Measurements from ENCODE around the gene TMEM203.
A peak's percentile ranks its signal among the peaks of the same experiment; 100 is the strongest.

Gene TMEM203

DNA sequence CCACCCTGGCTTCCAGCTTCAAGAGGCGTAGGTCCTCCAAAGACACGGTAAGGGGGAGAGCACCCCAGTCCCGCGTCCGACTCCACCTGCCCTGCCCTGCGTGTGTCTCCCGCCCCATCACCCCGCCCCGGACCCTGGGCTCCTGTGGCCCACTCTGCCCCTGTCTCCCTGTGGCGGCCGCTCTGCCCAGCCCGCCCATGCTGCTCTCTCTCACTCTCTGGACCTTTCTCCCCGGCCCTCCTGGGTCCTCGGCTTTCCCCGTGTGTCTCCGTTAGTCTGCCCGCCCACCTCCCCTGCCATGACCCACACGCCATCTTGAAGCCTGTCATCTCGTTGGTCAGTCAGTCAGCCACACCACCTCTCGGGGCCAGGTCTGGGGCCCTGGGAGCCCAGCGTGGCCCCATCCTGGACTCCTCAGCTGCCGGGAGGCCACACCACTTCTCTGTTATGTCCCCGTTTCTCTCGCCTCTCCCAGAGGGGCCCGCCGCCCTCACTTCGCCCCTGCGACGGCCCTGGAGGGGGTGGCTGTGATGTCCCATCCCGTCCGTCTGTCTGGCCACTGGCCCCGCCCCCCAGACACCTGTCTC lies 40.1 kb downstream of the TMEM203 start:
- DNase-seq (ENCODE audit: low spot score), result no peak

DNA sequence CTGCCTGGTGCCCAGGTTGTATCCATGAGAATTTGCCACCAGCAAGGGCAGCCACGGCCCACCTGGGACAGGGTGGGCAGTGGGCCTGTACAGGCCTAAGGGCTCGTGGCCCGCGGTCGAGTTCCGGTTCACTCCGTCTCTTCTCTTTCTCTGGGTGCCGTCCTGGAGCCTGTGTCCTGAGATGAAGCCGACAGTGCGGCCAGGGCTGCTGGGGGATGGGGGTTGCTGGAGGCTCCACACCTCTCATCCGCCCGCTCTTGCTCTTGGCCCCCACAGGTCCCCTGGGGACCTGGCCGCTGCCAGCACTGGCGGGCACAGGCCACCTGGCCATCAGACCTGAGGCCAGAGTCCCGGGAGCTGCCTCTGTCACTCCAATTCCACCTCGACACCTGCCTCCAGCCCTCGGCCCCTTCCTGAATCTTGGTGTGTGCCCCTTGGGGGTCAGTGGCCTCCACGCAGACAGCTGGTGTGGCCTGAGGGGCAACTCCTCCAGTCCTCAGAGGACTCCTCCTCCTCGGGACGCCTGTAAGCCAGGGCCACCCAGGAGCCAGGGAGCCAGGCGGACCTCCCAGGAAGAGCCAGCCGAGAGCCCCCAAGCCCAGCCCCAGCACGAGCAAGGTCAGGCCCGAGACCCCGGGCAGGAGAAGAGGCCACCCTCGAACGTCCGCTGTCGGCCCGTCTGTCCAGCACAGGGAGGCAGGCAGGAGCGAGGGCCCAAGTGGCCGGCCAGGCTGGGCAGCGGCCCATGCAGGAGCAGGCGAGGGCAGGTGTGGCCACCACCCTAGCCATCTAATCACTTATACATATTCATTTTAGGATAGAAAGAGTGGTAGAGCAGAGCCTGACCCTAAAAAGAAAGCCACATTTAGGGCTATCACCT lies 40.8 kb downstream of the TMEM203 start:
- no peak for DNase-seq (ENCODE audit: low spot score)

DNA sequence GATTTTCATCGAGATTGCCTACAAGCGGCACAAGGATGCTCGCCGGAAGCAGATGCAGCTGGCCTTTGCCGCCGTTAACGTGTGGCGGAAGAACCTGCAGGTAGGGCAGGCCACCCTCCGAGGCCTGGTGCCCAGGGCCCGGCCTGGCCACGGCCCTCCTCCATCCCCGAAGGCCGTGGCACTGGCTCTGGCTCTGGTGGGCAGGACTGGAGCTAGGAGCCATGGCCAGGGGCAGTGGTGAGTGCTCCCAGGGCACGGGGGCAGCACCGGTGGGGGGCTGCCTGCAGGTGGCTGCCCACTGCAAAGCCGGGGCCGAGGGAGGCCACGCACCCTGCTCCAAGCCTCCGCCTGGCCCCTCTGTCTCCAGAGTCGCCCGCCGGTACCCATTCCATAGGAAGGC lies 41.6 kb downstream of the TMEM203 start:
- DNase-seq (ENCODE audit: low spot score), result no peak

- no peak for DNase-seq (ENCODE audit: low spot score)
These were observed 42.1 kb downstream of the TMEM203 start for GRCh38 chr9:137163365-137163715.

- no peak for DNase-seq (ENCODE audit: low spot score)
These were observed 42.7 kb downstream of the TMEM203 start for GRCh38 chr9:137162505-137163364.

DNA sequence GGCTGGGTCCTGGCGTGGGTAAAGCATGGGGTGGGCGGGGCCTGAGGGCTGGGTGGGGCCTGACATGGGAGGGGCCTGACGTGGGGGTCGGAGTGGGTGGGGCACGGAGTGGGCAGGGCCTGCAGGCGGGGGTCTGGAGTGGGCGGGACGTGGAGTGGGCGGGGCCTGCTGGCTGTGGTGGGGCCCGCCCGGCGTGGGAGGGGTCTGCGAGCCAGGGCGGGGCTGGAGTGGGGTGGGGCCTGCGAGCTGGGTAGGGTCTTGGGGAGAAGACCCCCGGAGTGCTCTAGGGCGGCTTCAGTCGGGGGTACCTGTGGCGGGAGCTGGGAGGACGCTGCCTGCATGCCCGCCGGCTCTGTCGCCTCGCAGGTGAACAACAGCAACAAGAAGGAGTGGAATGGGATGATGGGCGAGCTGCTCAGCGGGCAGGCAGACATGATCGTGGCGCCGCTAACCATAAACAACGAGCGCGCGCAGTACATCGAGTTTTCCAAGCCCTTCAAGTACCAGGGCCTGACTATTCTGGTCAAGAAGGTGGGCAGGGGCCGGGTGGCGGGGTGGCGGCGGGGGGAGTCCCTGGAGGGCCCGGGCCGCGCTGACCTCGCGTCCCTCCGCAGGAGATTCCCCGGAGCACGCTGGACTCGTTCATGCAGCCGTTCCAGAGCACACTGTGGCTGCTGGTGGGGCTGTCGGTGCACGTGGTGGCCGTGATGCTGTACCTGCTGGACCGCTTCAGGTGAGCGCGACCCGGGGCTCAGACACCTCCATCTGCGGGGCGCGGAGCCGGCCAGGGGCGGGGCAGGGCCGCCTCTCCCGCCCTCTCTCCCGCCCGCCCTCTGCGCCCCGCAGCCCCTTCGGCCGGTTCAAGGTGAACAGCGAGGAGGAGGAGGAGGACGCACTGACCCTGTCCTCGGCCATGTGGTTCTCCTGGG lies 43.6 kb downstream of the TMEM203 start:
- DNase-seq (ENCODE audit: low spot score), result peak; percentile 59

GRCh38 chr9:137160716-137161557 lies 44.5 kb downstream of the TMEM203 start:
- DNase-seq (ENCODE audit: low spot score), result no peak

DNA sequence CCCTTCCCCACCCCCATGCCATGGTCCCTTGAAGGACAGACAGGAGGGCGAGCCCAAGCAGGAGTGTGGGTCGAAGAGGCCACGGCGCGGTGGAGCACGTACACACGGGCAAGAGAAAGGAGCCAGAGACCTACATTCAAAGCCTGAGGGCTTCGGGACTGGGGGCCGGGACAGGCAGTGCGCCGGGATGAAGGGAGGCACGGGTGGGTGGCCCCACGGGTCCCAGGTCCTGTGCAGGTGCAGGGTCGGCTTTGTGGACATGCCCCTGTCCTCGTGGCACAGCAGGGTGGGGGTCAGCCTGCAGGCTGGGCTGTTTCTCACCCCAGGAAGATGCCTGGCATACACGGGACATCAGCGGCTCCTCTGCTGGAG lies 45.4 kb downstream of the TMEM203 start:
- DNase-seq (ENCODE audit: low spot score), result no peak

- no peak for DNase-seq (ENCODE audit: low spot score)
These were observed 46.1 kb downstream of the TMEM203 start for GRCh38 chr9:137159105-137160053.

DNA sequence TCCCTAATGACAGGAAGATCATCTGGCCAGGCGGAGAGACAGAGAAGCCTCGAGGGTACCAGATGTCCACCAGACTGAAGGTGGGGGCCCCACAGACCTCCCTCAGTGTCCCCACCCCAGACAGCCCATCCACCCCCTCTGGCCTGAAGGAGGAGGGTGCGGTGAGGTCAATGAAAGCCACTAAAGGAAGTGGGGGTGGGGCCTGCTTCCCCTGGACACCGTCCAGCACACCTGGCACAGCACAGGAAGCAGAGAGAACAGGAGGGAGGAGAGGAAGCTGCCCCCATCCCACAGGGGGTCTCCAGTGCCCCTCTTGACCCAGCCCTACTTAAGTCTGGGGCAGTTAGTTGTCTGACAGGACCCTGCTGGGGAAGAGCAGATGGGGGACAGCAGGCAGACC lies 46.8 kb downstream of the TMEM203 start:
- DNase-seq (ENCODE audit: low spot score), result no peak

GRCh38 chr9:137157618-137158415 lies 47.6 kb downstream of the TMEM203 start:
- no peak for DNase-seq (ENCODE audit: low spot score)

GRCh38 chr9:137156567-137157375 lies 48.7 kb downstream of the TMEM203 start:
- peak; percentile 81 for DNase-seq (ENCODE audit: low spot score)

All from germinal center (tissue), 1 donor.